Kidney glomerular epithelial cell (primary cell): ENCODE results near the gene YKT6.

Experiments used
- DNase-seq: peaks from one replicate; lab custom pipeline; 2025; lab: John Stamatoyannopoulos, UW

Gene YKT6

GRCh38 chr7:44218418-44219201 is 17.8 kb downstream of the YKT6 start:
- DNase-seq = no peak

GRCh38 chr7:44219371-44220045 is 18.7 kb downstream of the YKT6 start:
- no peak for DNase-seq

- no peak for DNase-seq
Measured at GRCh38 chr7:44220046-44220357, 19.2 kb downstream of the YKT6 start.

GRCh38 chr7:44220358-44221112 is 19.8 kb downstream of the YKT6 start:
- no peak for DNase-seq

GRCh38 chr7:44221231-44221791 is 20.5 kb downstream of the YKT6 start:
- no peak for DNase-seq

- no peak for DNase-seq
Measured at GRCh38 chr7:44222074-44222473, 21.3 kb downstream of the YKT6 start.

GRCh38 chr7:44222776-44223261 is 22.0 kb downstream of the YKT6 start:
- no peak for DNase-seq

- no peak for DNase-seq
Measured at GRCh38 chr7:44223362-44224079, 22.7 kb downstream of the YKT6 start.

- no peak for DNase-seq
Measured at GRCh38 chr7:44224080-44224973, 23.5 kb downstream of the YKT6 start.

- no peak for DNase-seq
Measured at GRCh38 chr7:44224974-44225565, 24.3 kb downstream of the YKT6 start.

GRCh38 chr7:44225566-44226395 is 25.0 kb downstream of the YKT6 start:
- DNase-seq = no peak

GRCh38 chr7:44226396-44226753 is 25.6 kb downstream of the YKT6 start:
- DNase-seq = no peak

- DNase-seq = no peak
Measured at GRCh38 chr7:44227911-44228310, 27.1 kb downstream of the YKT6 start.

GRCh38 chr7:44228571-44229350 is 28.0 kb downstream of the YKT6 start:
- DNase-seq = no peak

GRCh38 chr7:44229546-44230105 is 28.8 kb downstream of the YKT6 start:
- no peak for DNase-seq

- DNase-seq = no peak
Measured at GRCh38 chr7:44230286-44230685, 29.5 kb downstream of the YKT6 start.

- no peak for DNase-seq
Measured at GRCh38 chr7:44231088-44231487, 30.3 kb downstream of the YKT6 start.

GRCh38 chr7:44232396-44232795 is 31.6 kb downstream of the YKT6 start:
- no peak for DNase-seq
